Stomach (tissue), 4 donors: ENCODE data around the gene CNTN5.

Source experiments
- POLR2AphosphoS5 ChIP-seq, 3 donors: sonication (generic); formaldehyde crosslinking; IDR thresholded peaks; one replicate each; pipeline ENCODE4 v1.6.1; 2016; ENCODE audit warnings: antibody characterized with exemption in 3 of 3
- TF ChIP-seq, protein P1 (sequence below), 7 experiments: fragments of 450-650 bp in 4 of 7; fragments of 200-600 bp in 3 of 7; sonication (generic) in 3 of 7; IDR thresholded peaks; one replicate each; pipeline ENCODE4 v1.5.1; 2016 to 2019; ENCODE audit warnings: antibody characterized with exemption in 7 of 7, control low read depth in 2 of 7, mild to moderate bottlenecking in 1 of 7

DNA sequence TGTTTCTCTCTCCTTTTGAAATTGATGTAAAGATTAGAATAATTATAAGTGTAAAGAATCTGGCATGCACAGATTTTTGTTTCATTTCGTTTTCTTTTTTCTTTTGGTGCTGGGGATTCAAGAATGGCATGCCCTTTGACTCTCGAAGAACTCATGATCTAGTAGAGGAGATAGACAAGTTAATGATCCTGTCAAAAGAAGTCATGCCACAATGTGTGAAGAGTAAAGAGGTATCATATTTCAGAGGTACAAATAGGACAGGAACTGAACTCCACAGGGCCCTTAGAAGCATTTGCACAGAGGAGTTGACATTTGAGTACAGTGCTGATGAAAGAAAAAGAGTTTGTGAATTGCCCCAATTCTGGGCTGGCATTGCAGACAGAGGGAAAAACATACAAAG is 958.3 kb downstream of the CNTN5 start:
- no peak for TF ChIP-seq POLR2AphosphoS5 (IDR thresholded peaks at IDR 0.05)
- TF ChIP-seq, protein P1, sequence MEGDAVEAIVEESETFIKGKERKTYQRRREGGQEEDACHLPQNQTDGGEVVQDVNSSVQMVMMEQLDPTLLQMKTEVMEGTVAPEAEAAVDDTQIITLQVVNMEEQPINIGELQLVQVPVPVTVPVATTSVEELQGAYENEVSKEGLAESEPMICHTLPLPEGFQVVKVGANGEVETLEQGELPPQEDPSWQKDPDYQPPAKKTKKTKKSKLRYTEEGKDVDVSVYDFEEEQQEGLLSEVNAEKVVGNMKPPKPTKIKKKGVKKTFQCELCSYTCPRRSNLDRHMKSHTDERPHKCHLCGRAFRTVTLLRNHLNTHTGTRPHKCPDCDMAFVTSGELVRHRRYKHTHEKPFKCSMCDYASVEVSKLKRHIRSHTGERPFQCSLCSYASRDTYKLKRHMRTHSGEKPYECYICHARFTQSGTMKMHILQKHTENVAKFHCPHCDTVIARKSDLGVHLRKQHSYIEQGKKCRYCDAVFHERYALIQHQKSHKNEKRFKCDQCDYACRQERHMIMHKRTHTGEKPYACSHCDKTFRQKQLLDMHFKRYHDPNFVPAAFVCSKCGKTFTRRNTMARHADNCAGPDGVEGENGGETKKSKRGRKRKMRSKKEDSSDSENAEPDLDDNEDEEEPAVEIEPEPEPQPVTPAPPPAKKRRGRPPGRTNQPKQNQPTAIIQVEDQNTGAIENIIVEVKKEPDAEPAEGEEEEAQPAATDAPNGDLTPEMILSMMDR (IDR thresholded peaks at IDR 0.05), result no peak
